ENCODE measurements around the gene MPDU1. TPM values are rescaled to one million over a fixed set of nuclear protein-coding genes. Genes with fewer than 3 reads are reported as not detected.

Gene MPDU1
- total and polyA plus RNA-seq, 2 of the 13 experiments (the other 11 are each of a cell fraction or from before 2014, with no cell fraction given), result 112 to 167 TPM

- TF ChIP-seq LRRFIP1 (CRISPR knock-in tag; conservative IDR thresholded peaks at IDR 0.05) (no peak), BRCA1 (CRISPR knock-in tag; IDR thresholded peaks at IDR 0.05) (0 out of 2 replicates have a peak, but pooled peaks have one; percentile 73), NR0B2 (CRISPR knock-in tag; IDR thresholded peaks at IDR 0.05) (no peak), SIN3B (IDR thresholded peaks at IDR 0.05; ENCODE audit: low read length) (no peak; the same call in none of the 2 replicates), ZSCAN21 (CRISPR knock-in tag; IDR thresholded peaks at IDR 0.05; ENCODE audit: borderline replicate concordance) (no peak), ZNF772 (CRISPR knock-in tag; IDR thresholded peaks at IDR 0.05) (peak; percentile 78; the same call in 1 of the 2 replicates), ARID2 (CRISPR knock-in tag; IDR thresholded peaks at IDR 0.05; ENCODE audit: borderline replicate concordance) (peak; percentile 77; the same call in 1 of the 2 replicates), ZNF724P (CRISPR knock-in tag; IDR thresholded peaks at IDR 0.05; ENCODE audit: borderline replicate concordance) (peak; percentile 50), ZNF326 (CRISPR knock-in tag; IDR thresholded peaks at IDR 0.05; ENCODE audit: borderline replicate concordance) (no peak), RERE (CRISPR knock-in tag; IDR thresholded peaks at IDR 0.05; ENCODE audit: low read depth) (no peak), HNRNPH1 (optimal IDR thresholded peaks at IDR 0.05; ENCODE audit: low read depth, low read length) (no peak), CC2D1A (CRISPR knock-in tag; IDR thresholded peaks at IDR 0.05) (no peak), JUNB (CRISPR knock-in tag; IDR thresholded peaks at IDR 0.05; ENCODE audit: borderline replicate concordance) (no peak), HMG20B (CRISPR knock-in tag; conservative IDR thresholded peaks at IDR 0.05) (no peak), KLF15 (CRISPR knock-in tag; IDR thresholded peaks at IDR 0.05; ENCODE audit: borderline replicate concordance) (peak; percentile 58; the same call in 1 of the 2 replicates), ZNF878 (CRISPR knock-in tag; IDR thresholded peaks at IDR 0.05) (peak; percentile 41; the same call in 1 of the 2 replicates), ZC3H13 (CRISPR knock-in tag; IDR thresholded peaks at IDR 0.05) (no peak), PHF21A (CRISPR knock-in tag; IDR thresholded peaks at IDR 0.05) (no peak), ZNF883 (CRISPR knock-in tag; IDR thresholded peaks at IDR 0.05; ENCODE audit: not compliant biosample characterization) (peak; percentile 68), PHF5A (CRISPR knock-in tag; IDR thresholded peaks at IDR 0.05; ENCODE audit: low read depth, unreplicated experiment) (peak; percentile 55), ZNF850 (CRISPR knock-in tag; conservative IDR thresholded peaks at IDR 0.05) (no peak)
Observed at GRCh38 chr17:7583253-7584109, at the start of gene MPDU1 (continued).

Data from HepG2 (cell line).